Sigmoid colon (tissue), 4 donors: Measurements from ENCODE around the gene DIMT1.

Source experiments
- CTCF ChIP-seq, 4 experiments: fragments of 450-650 bp in 3 of 4; fragments of 200-600 bp in 1 of 4; IDR thresholded peaks; one replicate each; pipeline ENCODE4 v1.5.1; 2016 to 2019; ENCODE audit warnings: antibody characterized with exemption in 4 of 4, mild to moderate bottlenecking in 3 of 4, moderate library complexity in 2 of 4
- EP300 ChIP-seq, 4 donors: sonication (generic); formaldehyde crosslinking; IDR thresholded peaks; one replicate each; pipeline ENCODE4 v1.6.1; 2017; ENCODE audit warnings: antibody characterized with exemption in 4 of 4
- POLR2AphosphoS5 ChIP-seq, 4 donors: sonication (generic); formaldehyde crosslinking; IDR thresholded peaks; one replicate each; pipeline ENCODE4 v1.6.1; 2017; ENCODE audit warnings: antibody characterized with exemption in 4 of 4

GRCh38 chr5:62347928-62348327 is 55.8 kb downstream of the DIMT1 start:
- TF ChIP-seq CTCF (IDR thresholded peaks at IDR 0.05) (no peak), POLR2AphosphoS5 (IDR thresholded peaks at IDR 0.05) (no peak), EP300 (IDR thresholded peaks at IDR 0.05) (no peak)
